H7 (cell line): ENCODE results near the gene PTPN18. TPM values are rescaled to one million over a fixed set of nuclear protein-coding genes. Genes with fewer than 3 reads are reported as not detected.
"Not testable (repeated sequence)": the region's sequence is repeated elsewhere in the genome, so short reads cannot be mapped to it uniquely, and the experiment has no call there.

Experiments
- DNase-seq: peaks from one replicate; pipeline ENCODE4 v3.0.0; 2012
- H3K27me3 ChIP-seq: 2 replicates; pipeline ENCODE4 v1.6.0; 2011; ENCODE audit warnings: mild to moderate bottlenecking, low read length; ENCODE audit not compliant: control insufficient read depth, insufficient read depth
- H3K36me3 ChIP-seq: replicated peaks from 2 replicates; pipeline ENCODE4 v1.5.1; 2011; ENCODE audit warnings: low read length; ENCODE audit not compliant: control insufficient read depth, insufficient read depth
- H3K4me3 ChIP-seq: 2 replicates; pipeline ENCODE4 v1.5.1; 2011; ENCODE audit warnings: low read depth, mild to moderate bottlenecking, control low read depth, low read length, moderate library complexity; ENCODE audit not compliant: insufficient read depth
- total RNA-seq: library from RNA; depleted of rRNA; stranded (reverse); fragments of >200 nt; shearing (Covaris generic); gene quantifications from 2 replicates; pipeline ENCODE4 v1.2.3, GENCODE V29; 2014; rRNA removed

The PTPN18 gene
- total RNA-seq, 1 experiment from 2014 or later, result 11.9 TPM

- DNase-seq, result peak; percentile 40
- H3K27me3 ChIP-seq, result peaks cover 5% of the 10 kb centered on the region; the same call in 1 of the 2 replicates
- no peaks in the 10 kb centered on the region for H3K36me3 ChIP-seq
- H3K4me3 ChIP-seq, result peak overlapping the region; percentile 63; the same call in 1 of the 2 replicates
These were observed 34.7 kb downstream of the PTPN18 start for GRCh38 chr2:130390460-130391057.

GRCh38 chr2:130391058-130391871 is 35.4 kb downstream of the PTPN18 start:
- peak overlapping the region; percentile 63 for H3K4me3 ChIP-seq
- no peaks in the 10 kb centered on the region for H3K36me3 ChIP-seq
- H3K27me3 ChIP-seq, result peaks cover 5% of the 10 kb centered on the region; the same call in 1 of the 2 replicates
- DNase-seq, result peak; percentile 89

- Histone ChIP-seq H3K36me3 (no peaks in the 10 kb centered on the region), H3K4me3 (peak overlapping the region; percentile 63)
- no peak for DNase-seq
These were observed 36.2 kb downstream of the PTPN18 start for GRCh38 chr2:130391872-130392670.

GRCh38 chr2:130393318-130393910 is 37.6 kb downstream of the PTPN18 start:
- DNase-seq, result no peak
- H3K27me3 ChIP-seq, result peaks cover 5% of the 10 kb centered on the region; the same call in 1 of the 2 replicates
- no peak overlapping the region for H3K4me3 ChIP-seq
- no peaks in the 10 kb centered on the region for H3K36me3 ChIP-seq

More at GRCh38 chr2:130391872-130392670, 36.2 kb downstream of the PTPN18 start:
- peaks cover 5% of the 10 kb centered on the region; the same call in 1 of the 2 replicates for H3K27me3 ChIP-seq

GRCh38 chr2:130406280-130406679 is 50.4 kb downstream of the PTPN18 start:
- DNase-seq, H3K36me3 ChIP-seq, H3K4me3 ChIP-seq, H3K27me3 ChIP-seq: not testable (repeated sequence)

GRCh38 chr2:130416693-130417092 is 60.8 kb downstream of the PTPN18 start:
- not testable (repeated sequence) for H3K4me3 ChIP-seq

GRCh38 chr2:130418845-130419244 is 63.0 kb downstream of the PTPN18 start:
- DNase-seq, result not testable (repeated sequence)

More at GRCh38 chr2:130416693-130417092, 60.8 kb downstream of the PTPN18 start:
- not testable (repeated sequence) for H3K36me3 ChIP-seq, DNase-seq, H3K27me3 ChIP-seq

More at GRCh38 chr2:130418845-130419244, 63.0 kb downstream of the PTPN18 start:
- not testable (repeated sequence) for H3K4me3 ChIP-seq, H3K27me3 ChIP-seq, H3K36me3 ChIP-seq

Other genes with a start within 250 kb of the PTPN18 start
- gene POTEF, start 226.8 kb upstream of the PTPN18 start, total RNA-seq, result 0.69 and 1.3 TPM in 2 replicates
- gene CCDC74B, start 210.9 kb upstream of the PTPN18 start, total RNA-seq, result 7.3 and 7.4 TPM in 2 replicates
- gene SMPD4, start 174.5 kb upstream of the PTPN18 start, total RNA-seq, result 68.8 and 69.7 TPM in 2 replicates
- 268 and 277 TPM in 2 replicates for gene MZT2B, start 173.8 kb upstream of the PTPN18 start, total RNA-seq
- not detected in 2 replicates for gene TUBA3E, start 157.6 kb upstream of the PTPN18 start, total RNA-seq
- gene IMP4, start 13.2 kb upstream of the PTPN18 start, total RNA-seq, result 84.8 and 91.6 TPM in 2 replicates
- 0.07 TPM in 2 replicates for gene POTEI, start 153.3 kb downstream of the PTPN18 start, total RNA-seq
- not detected in 2 replicates for gene CFC1B, start 165.2 kb downstream of the PTPN18 start, total RNA-seq
- 0.30 and 0.52 TPM in 2 replicates for gene CFC1, start 243.5 kb downstream of the PTPN18 start, total RNA-seq